Natural killer cell treated with Interleukin-12 subunit alpha and Interleukin-12 subunit beta and Interleukin-15 and Interleukin-18, amount 100 ng/mL, for 72 hours (primary cell): ENCODE data around the gene GUCA2A. TPM values are rescaled to one million over a fixed set of nuclear protein-coding genes. Genes with fewer than 3 reads are reported as not detected.
"Not testable (repeated sequence)": the region's sequence is repeated elsewhere in the genome, so short reads cannot be mapped to it uniquely, and the experiment has no call there.

Experiments used
- ATAC-seq, 2 donors: fragments of 150-1000 bp; cut with Tn5 transposase in 1 of 2; sonication (Bioruptor Pico), chemical (Tn5 transposase) in 1 of 2; 2 replicates each; pipeline ENCODE4 v1.10.0; 2021
- DNase-seq: peaks from one replicate; pipeline ENCODE4 v3.0.0; 2022; ENCODE audit warnings: low spot score
- H3K27ac Mint-ChIP-seq, 2 donors: 1 replicate in 1 of 2; 2 replicates in 1 of 2; pipeline ENCODE4 v1.8.0; 2022; ENCODE audit warnings: mixed read lengths in 2 of 2, mild to moderate bottlenecking in 1 of 2, moderate library complexity in 1 of 2
- H3K27me3 Mint-ChIP-seq, 2 donors: 1 replicate in 1 of 2; 2 replicates in 1 of 2; pipeline ENCODE4 v1.8.0; 2022; ENCODE audit warnings: mixed read lengths in 2 of 2
- H3K36me3 Mint-ChIP-seq: one replicate; pipeline ENCODE4 v1.8.0; 2022; ENCODE audit warnings: mixed read lengths
- H3K4me1 Mint-ChIP-seq, 2 donors: 1 replicate in 1 of 2; 2 replicates in 1 of 2; pipeline ENCODE4 v1.8.0; 2022; ENCODE audit warnings: low read depth in 2 of 2, mixed read lengths in 2 of 2, mild to moderate bottlenecking in 1 of 2
- H3K4me3 Mint-ChIP-seq: one replicate; pipeline ENCODE4 v1.8.0; 2022; ENCODE audit warnings: mixed read lengths
- H3K9me3 Mint-ChIP-seq: 2 replicates; pipeline ENCODE4 v1.8.0; 2022; ENCODE audit warnings: mixed read lengths
- total RNA-seq, 2 donors: library from RNA; stranded (reverse); gene quantifications; one replicate each; pipeline ENCODE4 v1.2.3, GENCODE V29; 2022

GUCA2A gene
- not detected for total RNA-seq

- no peak within 1 kb of the TSS for H3K27ac Mint-ChIP-seq
- ATAC-seq: peak in 1 of 2 donors; percentile 14
- H3K27me3 Mint-ChIP-seq: peaks cover 5 to 10% of the 10 kb centered on the region in 2 donors
- peaks cover 6 to 7% of the 10 kb centered on the region in 2 donors for H3K4me1 Mint-ChIP-seq
- no peaks in the 10 kb centered on the region for H3K9me3 Mint-ChIP-seq
- H3K4me3 Mint-ChIP-seq: no peak within 1 kb of the TSS
- DNase-seq: no peak
- H3K36me3 Mint-ChIP-seq: peaks cover 17% of the 10 kb centered on the region
These were observed at the start of gene GUCA2A for GRCh38 chr1:42164551-42165420. GUCA2A (minus strand) TSS chr1:42164745; CDS start chr1:42164712, 33 bp downstream.

- ATAC-seq (no peak), DNase-seq (no peak)
- H3K27ac Mint-ChIP-seq: no peak overlapping the region
- H3K36me3 Mint-ChIP-seq: peaks cover 16% of the 10 kb centered on the region
- H3K4me3 Mint-ChIP-seq: no peak overlapping the region
- no peaks in the 10 kb centered on the region for H3K27me3 Mint-ChIP-seq
- peaks cover 33 to 49% of the 10 kb centered on the region in 2 donors for H3K4me1 Mint-ChIP-seq
- H3K9me3 Mint-ChIP-seq: peaks cover 5% of the 10 kb centered on the region
These were observed 46.7 kb upstream of the GUCA2A start for GRCh38 chr1:42211224-42211623.

GRCh38 chr1:42210421-42211133, 46.0 kb upstream of the GUCA2A start:
- H3K27ac Mint-ChIP-seq: no peak overlapping the region
- H3K27me3 Mint-ChIP-seq: no peaks in the 10 kb centered on the region
- peaks cover 37 to 52% of the 10 kb centered on the region in 2 donors for H3K4me1 Mint-ChIP-seq
- DNase-seq (no peak), ATAC-seq (no peak)
- peaks cover 16% of the 10 kb centered on the region for H3K36me3 Mint-ChIP-seq
- no peak overlapping the region for H3K4me3 Mint-ChIP-seq
- H3K9me3 Mint-ChIP-seq: peaks cover 5% of the 10 kb centered on the region

GRCh38 chr1:42209526-42210251, 45.1 kb upstream of the GUCA2A start:
- Mint-ChIP-seq H3K4me1 (peaks cover 39 to 53% of the 10 kb centered on the region in 2 donors), H3K4me3 (no peak overlapping the region), H3K27ac (no peak overlapping the region), H3K9me3 (peaks cover 5% of the 10 kb centered on the region), H3K27me3 (no peaks in the 10 kb centered on the region), H3K36me3 (peaks cover 19% of the 10 kb centered on the region)
- DNase-seq: no peak
- no peak for ATAC-seq

GRCh38 chr1:42206930-42207329, 42.4 kb upstream of the GUCA2A start:
- DNase-seq, ATAC-seq, H3K27ac Mint-ChIP-seq, H3K4me3 Mint-ChIP-seq, H3K27me3 Mint-ChIP-seq: not testable (repeated sequence)
- Mint-ChIP-seq H3K4me1 (peaks cover 27 to 37% of the 10 kb centered on the region in 2 donors), H3K9me3 (peaks cover 11% of the 10 kb centered on the region), H3K36me3 (peaks cover 27% of the 10 kb centered on the region)

- Mint-ChIP-seq H3K4me3 (no peak overlapping the region), H3K36me3 (peaks cover 29% of the 10 kb centered on the region), H3K4me1 (peaks cover 27 to 33% of the 10 kb centered on the region in 2 donors), H3K9me3 (peaks cover 12% of the 10 kb centered on the region), H3K27ac (peak overlapping the region in 1 of 2 donors; percentile 40), H3K27me3 (no peaks in the 10 kb centered on the region)
- ATAC-seq (peak in 1 of 2 donors; percentile 60), DNase-seq (no peak)
These were observed 41.6 kb upstream of the GUCA2A start for GRCh38 chr1:42206164-42206563.

GRCh38 chr1:42201986-42202385, 37.4 kb upstream of the GUCA2A start:
- no peak for ATAC-seq
- H3K9me3 Mint-ChIP-seq: peaks cover 10% of the 10 kb centered on the region

GRCh38 chr1:42198251-42198650, 33.7 kb upstream of the GUCA2A start:
- Mint-ChIP-seq H3K4me1 (no peaks in the 10 kb centered on the region), H3K9me3 (peaks cover 5% of the 10 kb centered on the region), H3K27ac (no peak overlapping the region), H3K27me3 (no peaks in the 10 kb centered on the region), H3K36me3 (peaks cover 20% of the 10 kb centered on the region), H3K4me3 (no peak overlapping the region)
- ATAC-seq (no peak), DNase-seq (no peak)

More at GRCh38 chr1:42201986-42202385, 37.4 kb upstream of the GUCA2A start:
- Mint-ChIP-seq H3K4me1 (peaks cover 10 to 16% of the 10 kb centered on the region in 2 donors), H3K27ac (no peak overlapping the region), H3K4me3 (no peak overlapping the region), H3K27me3 (no peaks in the 10 kb centered on the region), H3K36me3 (peaks cover 36% of the 10 kb centered on the region)
- DNase-seq: no peak

- H3K9me3 Mint-ChIP-seq: no peaks in the 10 kb centered on the region
- no peak for ATAC-seq
- no peaks in the 10 kb centered on the region for H3K27me3 Mint-ChIP-seq
- peaks cover 14 to 15% of the 10 kb centered on the region in 2 donors for H3K4me1 Mint-ChIP-seq
- no peak overlapping the region for H3K27ac Mint-ChIP-seq
- DNase-seq: no peak
- peaks cover 18% of the 10 kb centered on the region for H3K36me3 Mint-ChIP-seq
- H3K4me3 Mint-ChIP-seq: no peak overlapping the region
These were observed 31.3 kb upstream of the GUCA2A start for GRCh38 chr1:42195841-42196240.

GRCh38 chr1:42192106-42192505, 27.6 kb upstream of the GUCA2A start:
- H3K36me3 Mint-ChIP-seq: peaks cover 18% of the 10 kb centered on the region
- no peaks in the 10 kb centered on the region for H3K9me3 Mint-ChIP-seq
- H3K27ac Mint-ChIP-seq: peak overlapping the region in 1 of 2 donors; percentile 47
- DNase-seq (no peak), ATAC-seq (no peak)
- H3K4me3 Mint-ChIP-seq: peak overlapping the region; percentile 46
- H3K4me1 Mint-ChIP-seq: peaks cover 14 to 15% of the 10 kb centered on the region in 2 donors
- H3K27me3 Mint-ChIP-seq: no peaks in the 10 kb centered on the region

- peak; percentile 40 to 62 for ATAC-seq
- Mint-ChIP-seq H3K36me3 (peaks cover 22% of the 10 kb centered on the region), H3K27ac (peak overlapping the region; percentile 43 to 47), H3K4me1 (peaks cover 15% of the 10 kb centered on the region in 2 donors), H3K27me3 (no peaks in the 10 kb centered on the region), H3K4me3 (peak overlapping the region; percentile 46), H3K9me3 (no peaks in the 10 kb centered on the region)
- DNase-seq: no peak
These were observed 26.8 kb upstream of the GUCA2A start for GRCh38 chr1:42191319-42191718.

GRCh38 chr1:42189931-42190853, 25.6 kb upstream of the GUCA2A start:
- no peak overlapping the region for H3K4me3 Mint-ChIP-seq
- ATAC-seq (no peak), DNase-seq (no peak)
- H3K9me3 Mint-ChIP-seq: no peaks in the 10 kb centered on the region
- peaks cover 32% of the 10 kb centered on the region for H3K36me3 Mint-ChIP-seq
- no peaks in the 10 kb centered on the region for H3K27me3 Mint-ChIP-seq
- no peak overlapping the region for H3K27ac Mint-ChIP-seq
- peaks cover 15 to 20% of the 10 kb centered on the region in 2 donors for H3K4me1 Mint-ChIP-seq

GRCh38 chr1:42186152-42186551, 21.6 kb upstream of the GUCA2A start:
- H3K36me3 Mint-ChIP-seq: peaks cover 24% of the 10 kb centered on the region
- ATAC-seq (no peak), DNase-seq (no peak)
- H3K27ac Mint-ChIP-seq: no peak overlapping the region
- no peak overlapping the region for H3K4me3 Mint-ChIP-seq
- H3K4me1 Mint-ChIP-seq: peaks cover 6 to 8% of the 10 kb centered on the region in 2 donors
- H3K9me3 Mint-ChIP-seq: no peaks in the 10 kb centered on the region
- no peaks in the 10 kb centered on the region for H3K27me3 Mint-ChIP-seq
